Naive thymus-derived CD4-positive, alpha-beta T cell (primary cell): ENCODE data around the gene ADO. TPM values are rescaled to one million over a fixed set of nuclear protein-coding genes. Genes with fewer than 3 reads are reported as not detected.

Experiments
- ATAC-seq: fragments of 150-1000 bp; cut with Tn5 transposase; 2 replicates; pipeline ENCODE4 v1.10.0; 2021; ENCODE audit warnings: mild to moderate bottlenecking, moderate library complexity
- CTCF ChIA-PET: fragments of 350-600 bp; sonication (Branson Sonifier 250); formaldehyde crosslinking; loops from one replicate; lab custom pipeline; 2021; ENCODE audit warnings: antibody characterized with exemption; lab: Charles Lee
- POLR2A ChIA-PET: fragments of 350-600 bp; sonication (Branson Sonifier 250); formaldehyde crosslinking; loops from one replicate; lab custom pipeline; 2021; ENCODE audit warnings: antibody characterized with exemption, inconsistent platforms; lab: Charles Lee
- DNase-seq, 9 donors: peaks; one replicate each; pipeline versions ENCODE4 v3.0.0 to v3.0.0-alpha.2; 2020 to 2022; ENCODE audit warnings: mixed read lengths in 1 of 9
- H3K27ac ChIP-seq: one replicate; pipeline ENCODE4 v1.7.0; 2013; ENCODE audit warnings: mild to moderate bottlenecking, low read depth, low read length, moderate library complexity
- H3K27me3 ChIP-seq, 2 donors: one replicate each; pipeline ENCODE4 v1.7.0; 2013; ENCODE audit warnings: low read length in 2 of 2, mild to moderate bottlenecking in 2 of 2, moderate library complexity in 2 of 2; ENCODE audit not compliant: control insufficient read depth in 2 of 2, insufficient read depth in 2 of 2
- H3K36me3 ChIP-seq, 3 experiments: 1 replicate in 2 of 3; 2 replicates in 1 of 3; pipeline ENCODE4 v1.7.0; 2013; ENCODE audit warnings: low read length in 3 of 3, mild to moderate bottlenecking in 3 of 3, moderate library complexity in 1 of 3; ENCODE audit not compliant: insufficient read depth in 3 of 3, control insufficient read depth in 2 of 3
- H3K4me1 ChIP-seq, 2 donors: one replicate each; pipeline ENCODE4 v1.7.0; 2013; ENCODE audit warnings: low read length in 2 of 2, mild to moderate bottlenecking in 2 of 2, moderate library complexity in 1 of 2; ENCODE audit not compliant: control insufficient read depth in 2 of 2, insufficient read depth in 2 of 2
- H3K4me3 ChIP-seq: 2 replicates; pipeline ENCODE4 v1.7.0; 2013; ENCODE audit warnings: mild to moderate bottlenecking, low read length
- H3K9me3 ChIP-seq, 3 experiments: 1 replicate in 2 of 3; 2 replicates in 1 of 3; pipeline ENCODE4 v1.7.0; 2013; ENCODE audit warnings: low read length in 3 of 3; ENCODE audit not compliant: control insufficient read depth in 2 of 3
- H3K27ac Mint-ChIP-seq, 9 donors: one replicate each; pipeline ENCODE4 v1.8.0; 2020 to 2022; ENCODE audit warnings: mixed read lengths in 9 of 9, mild to moderate bottlenecking in 8 of 9, moderate library complexity in 5 of 9, inconsistent platforms in 2 of 9
- H3K27me3 Mint-ChIP-seq, 5 donors: one replicate each; pipeline ENCODE4 v1.8.0; 2021 to 2022; ENCODE audit warnings: mixed read lengths in 5 of 5, mild to moderate bottlenecking in 1 of 5
- H3K36me3 Mint-ChIP-seq, 5 donors: one replicate each; pipeline ENCODE4 v1.8.0; 2020 to 2022; ENCODE audit warnings: mixed read lengths in 5 of 5, mild to moderate bottlenecking in 3 of 5, inconsistent platforms in 1 of 5
- H3K4me1 Mint-ChIP-seq, 7 donors: one replicate each; pipeline ENCODE4 v1.8.0; 2020 to 2022; ENCODE audit warnings: mixed read lengths in 7 of 7, mild to moderate bottlenecking in 3 of 7, inconsistent platforms in 1 of 7
- H3K4me3 Mint-ChIP-seq, 10 donors: one replicate each; pipeline ENCODE4 v1.8.0; 2020 to 2022; ENCODE audit warnings: mild to moderate bottlenecking in 10 of 10, mixed read lengths in 10 of 10, moderate library complexity in 6 of 10, inconsistent platforms in 2 of 10
- H3K9me3 Mint-ChIP-seq, 11 donors: one replicate each; pipeline ENCODE4 v1.8.0; 2020 to 2022; ENCODE audit warnings: mixed read lengths in 11 of 11, mild to moderate bottlenecking in 4 of 11, inconsistent platforms in 1 of 11, moderate library complexity in 1 of 11
- intact Hi-C, 2 donors: fragments of 100-400 bp; cut with micrococcal nuclease; formaldehyde crosslinking; loops; one replicate each; pipeline ENCODE4 v1.15.1; 2023
- polyA plus RNA-seq, 2 donors: library from polyadenylated mRNA; unstranded; fragments of 300-500 nt; fragmentation: Illumina TruSeq; gene quantifications; one replicate each; pipeline ENCODE4 v1.2.3, GENCODE V29; 2021
- total RNA-seq, 6 experiments: library from RNA in 5 of 6; stranded (reverse) in 5 of 6; gene quantifications; 1 replicate in 5 of 6; 2 replicates in 1 of 6; pipeline ENCODE4 v1.2.3 and lab custom pipeline; 2021 to 2026

Gene ADO
- total and polyA plus RNA-seq, 7 experiments from 2014 or later = 2.0 to 21.3 (median 12.4) TPM

GRCh38 chr10:62761115-62761514 is 43.4 kb upstream of the ADO start:
- Mint-ChIP-seq H3K36me3 (no peaks in the 10 kb centered on the region), H3K9me3 (peaks cover 0 to 3% (median 0%) of the 10 kb centered on the region in 11 donors), H3K4me3 (no peak overlapping the region), H3K27ac (no peak overlapping the region), H3K27me3 (peaks cover 0 to 3% (median 0%) of the 10 kb centered on the region in 5 donors), H3K4me1 (peaks cover 5 to 18% (median 12%) of the 10 kb centered on the region in 7 donors)
- CTCF ChIA-PET = interaction anchor here (1.1 to 1.2 kb wide), 2 partner anchors 21 to 49 kb away, joined by 3 read pairs; no protein-coding TSS in a partner anchor
- Histone ChIP-seq H3K27ac (no peak overlapping the region), H3K4me1 (peaks cover 5 to 6% of the 10 kb centered on the region in 2 donors), H3K27me3 (no peaks in the 10 kb centered on the region), H3K9me3 (no peaks in the 10 kb centered on the region), H3K4me3 (no peak overlapping the region), H3K36me3 (no peaks in the 10 kb centered on the region)
- POLR2A ChIA-PET = interaction anchor here (1.3 to 1.6 kb wide), 2 partner anchors 43 to 124 kb away, joined by 3 to 6 read pairs; partner anchors contain the start of gene ADO
- DNase-seq (no peak), ATAC-seq (no peak)
- intact Hi-C loops = no loop called here

GRCh38 chr10:62763155-62763554 is 41.4 kb upstream of the ADO start:
- peaks cover 0 to 3% (median 0%) of the 10 kb centered on the region in 11 donors for H3K9me3 Mint-ChIP-seq
- Histone ChIP-seq H3K27me3 (no peaks in the 10 kb centered on the region), H3K4me1 (no peaks in the 10 kb centered on the region), H3K36me3 (no peaks in the 10 kb centered on the region), H3K9me3 (no peaks in the 10 kb centered on the region), H3K4me3 (no peak overlapping the region), H3K27ac (no peak overlapping the region)
- peaks cover 0 to 6% (median 0%) of the 10 kb centered on the region in 5 donors for H3K27me3 Mint-ChIP-seq
- peaks cover 5 to 13% (median 8%) of the 10 kb centered on the region in 7 donors for H3K4me1 Mint-ChIP-seq
- ChIA-PET POLR2A (interaction anchor here (1.7 kb wide), 1 partner anchor 14 kb away, joined by 4 read pairs; no protein-coding TSS in a partner anchor), CTCF (no interaction called here)
- no peak overlapping the region for H3K27ac Mint-ChIP-seq
- H3K36me3 Mint-ChIP-seq = no peaks in the 10 kb centered on the region
- no peak for DNase-seq
- no peak overlapping the region for H3K4me3 Mint-ChIP-seq
- intact Hi-C loops = no loop called here
- no peak for ATAC-seq

GRCh38 chr10:62764011-62764410 is 40.5 kb upstream of the ADO start:
- Mint-ChIP-seq H3K4me3 (no peak overlapping the region), H3K27me3 (peaks cover 0 to 2% (median 0%) of the 10 kb centered on the region in 5 donors), H3K9me3 (peaks cover 0 to 5% (median 0%) of the 10 kb centered on the region in 11 donors), H3K27ac (no peak overlapping the region), H3K36me3 (peaks cover 0 to 1% (median 0%) of the 10 kb centered on the region in 5 donors), H3K4me1 (peaks cover 5 to 13% (median 8%) of the 10 kb centered on the region in 7 donors)
- POLR2A ChIA-PET = no interaction called here
- no peaks in the 10 kb centered on the region for H3K9me3 ChIP-seq
- CTCF ChIA-PET = no interaction called here
- no peaks in the 10 kb centered on the region for H3K4me1 ChIP-seq
- H3K27ac ChIP-seq = no peak overlapping the region
- H3K27me3 ChIP-seq = no peaks in the 10 kb centered on the region
- ATAC-seq (no peak), DNase-seq (no peak)
- intact Hi-C loops = no loop called here
- H3K36me3 ChIP-seq = no peaks in the 10 kb centered on the region
- no peak overlapping the region for H3K4me3 ChIP-seq

- Mint-ChIP-seq H3K4me1 (peaks cover 5 to 19% (median 8%) of the 10 kb centered on the region in 7 donors), H3K27me3 (peaks cover 0 to 2% (median 0%) of the 10 kb centered on the region in 5 donors), H3K9me3 (peaks cover 0 to 5% (median 0%) of the 10 kb centered on the region in 11 donors), H3K36me3 (peaks cover 0 to 1% (median 0%) of the 10 kb centered on the region in 5 donors), H3K4me3 (no peak overlapping the region), H3K27ac (no peak overlapping the region)
- Histone ChIP-seq H3K4me3 (no peak overlapping the region), H3K27ac (no peak overlapping the region), H3K36me3 (no peaks in the 10 kb centered on the region), H3K27me3 (no peaks in the 10 kb centered on the region), H3K9me3 (no peaks in the 10 kb centered on the region), H3K4me1 (no peaks in the 10 kb centered on the region)
- ChIA-PET POLR2A (no interaction called here), CTCF (no interaction called here)
- intact Hi-C loops = no loop called here
- ATAC-seq (no peak), DNase-seq (no peak)
These were observed 38.8 kb upstream of the ADO start for GRCh38 chr10:62765726-62766125.

- no peaks in the 10 kb centered on the region for H3K4me1 ChIP-seq
- H3K4me3 ChIP-seq = no peak overlapping the region
- Mint-ChIP-seq H3K27me3 (peaks cover 0 to 2% (median 0%) of the 10 kb centered on the region in 5 donors), H3K27ac (no peak overlapping the region), H3K36me3 (peaks cover 0 to 1% (median 0%) of the 10 kb centered on the region in 5 donors), H3K9me3 (peaks cover 0 to 5% (median 0%) of the 10 kb centered on the region in 11 donors), H3K4me1 (peaks cover 5 to 15% (median 7%) of the 10 kb centered on the region in 7 donors), H3K4me3 (no peak overlapping the region)
- H3K27ac ChIP-seq = no peak overlapping the region
- no peaks in the 10 kb centered on the region for H3K27me3 ChIP-seq
- H3K36me3 ChIP-seq = no peaks in the 10 kb centered on the region
- POLR2A ChIA-PET = no interaction called here
- ATAC-seq (no peak), DNase-seq (no peak)
- intact Hi-C loops = no loop called here
- H3K9me3 ChIP-seq = no peaks in the 10 kb centered on the region
- CTCF ChIA-PET = no interaction called here
These were observed 38.1 kb upstream of the ADO start for GRCh38 chr10:62766386-62766785.

- Mint-ChIP-seq H3K36me3 (peaks cover 0 to 1% (median 0%) of the 10 kb centered on the region in 5 donors), H3K27me3 (peaks cover 0 to 12% (median 5%) of the 10 kb centered on the region in 5 donors), H3K9me3 (peaks cover 0 to 5% (median 0%) of the 10 kb centered on the region in 11 donors), H3K27ac (no peak overlapping the region), H3K4me1 (peaks cover 3 to 15% (median 7%) of the 10 kb centered on the region in 7 donors), H3K4me3 (no peak overlapping the region)
- no peaks in the 10 kb centered on the region for H3K4me1 ChIP-seq
- ChIA-PET CTCF (no interaction called here), POLR2A (interaction anchor here (1.2 kb wide), 1 partner anchor 9 kb away, joined by 3 read pairs; no protein-coding TSS in a partner anchor)
- no peak for DNase-seq
- H3K27me3 ChIP-seq = no peaks in the 10 kb centered on the region
- no peaks in the 10 kb centered on the region for H3K36me3 ChIP-seq
- H3K4me3 ChIP-seq = no peak overlapping the region
- ATAC-seq = no peak
- H3K27ac ChIP-seq = no peak overlapping the region
- H3K9me3 ChIP-seq = no peaks in the 10 kb centered on the region
- intact Hi-C loops = no loop called here
These were observed 34.8 kb upstream of the ADO start for GRCh38 chr10:62769574-62770242.
